T follicular helper cell (primary cell): ENCODE measurements around the gene SYT1.

Source experiments
- DNase-seq: peaks from one replicate; pipeline ENCODE4 v3.0.0-alpha.2; 2020; ENCODE audit warnings: low read depth

Gene SYT1

DNA sequence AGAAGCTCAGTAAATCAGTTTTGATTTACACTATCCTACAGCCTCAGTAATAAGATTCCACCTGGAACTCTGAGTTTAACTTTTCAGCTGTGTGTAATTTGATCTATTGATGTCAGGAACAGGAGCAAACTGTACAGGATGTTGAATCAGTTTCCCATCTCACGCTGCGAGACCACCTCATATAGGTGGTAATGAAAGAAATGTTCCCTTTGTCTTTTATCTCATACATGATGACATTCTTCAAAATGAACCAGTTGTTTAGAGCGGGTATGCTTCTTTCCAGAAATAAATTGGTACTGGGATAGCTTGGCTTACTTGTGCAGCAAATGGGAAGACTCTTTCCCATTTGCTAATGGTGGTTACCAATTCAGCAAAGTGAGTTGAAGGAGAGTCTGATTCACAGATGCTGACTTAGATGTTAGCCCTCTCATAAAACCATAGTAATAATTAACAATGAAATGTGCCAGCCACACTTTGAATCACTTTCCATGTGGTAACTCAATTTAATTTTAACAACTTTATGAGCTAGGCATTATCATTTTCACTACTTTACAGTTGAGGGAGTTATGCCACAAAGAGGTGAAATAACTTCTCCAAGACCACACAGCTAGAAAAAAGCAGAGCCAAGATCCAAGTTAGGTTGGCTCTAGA is 574.7 kb downstream of the SYT1 start:
- DNase-seq, result no peak

DNA sequence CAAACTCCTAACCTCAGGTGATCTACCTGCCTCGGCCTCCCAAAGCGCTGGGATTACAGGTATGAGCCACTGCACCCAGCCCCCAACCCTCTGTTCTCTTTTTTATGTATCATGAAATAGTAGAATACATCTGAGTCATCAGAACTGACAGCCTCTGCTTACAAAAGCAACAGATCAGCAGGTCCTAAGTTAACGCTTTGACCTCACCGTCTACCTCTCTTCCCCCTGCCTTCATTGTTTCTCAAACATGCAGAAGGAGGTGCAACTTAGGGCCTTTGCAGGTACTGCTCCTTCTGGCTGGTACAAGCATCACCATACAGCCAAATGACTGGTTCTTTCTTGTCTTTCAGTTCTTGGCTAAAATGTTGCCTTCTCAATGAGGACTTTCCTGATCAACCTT is 577.0 kb downstream of the SYT1 start:
- no peak for DNase-seq

DNA sequence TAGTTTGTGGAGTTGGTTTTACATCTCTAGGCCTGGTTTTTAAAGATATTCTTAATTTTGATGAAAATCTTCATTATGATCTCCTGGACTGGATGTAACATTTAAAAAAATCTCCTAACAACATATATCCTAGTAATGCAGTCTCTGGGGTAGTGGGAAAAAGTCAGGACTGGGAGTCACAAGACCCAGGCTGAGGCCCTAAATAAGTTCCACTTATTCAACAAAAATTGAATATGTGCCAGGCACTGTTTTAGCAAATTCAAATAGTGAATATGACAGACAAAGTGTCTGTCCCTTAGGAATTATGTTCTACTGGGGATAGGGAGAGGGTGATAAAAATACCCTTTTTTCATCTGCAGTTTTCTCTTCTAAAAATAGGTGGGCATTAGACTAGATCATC is 577.8 kb downstream of the SYT1 start:
- no peak for DNase-seq

DNA sequence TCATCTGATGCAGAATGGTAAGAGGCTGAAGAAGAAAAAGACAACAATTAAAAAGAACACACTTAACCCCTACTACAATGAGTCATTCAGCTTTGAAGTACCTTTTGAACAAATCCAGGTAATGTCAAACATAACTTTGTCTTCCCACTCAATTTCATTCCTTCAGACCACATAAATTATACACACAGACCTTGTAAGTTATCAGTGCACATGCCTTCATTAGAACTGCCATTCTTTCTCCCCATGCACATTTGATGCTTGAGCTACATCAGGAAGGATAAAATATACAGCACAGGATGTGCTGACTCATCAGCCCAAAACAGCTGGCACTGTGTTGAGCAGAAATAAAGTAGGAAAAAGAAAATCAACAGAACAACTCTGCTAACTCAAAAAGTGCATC is 579.5 kb downstream of the SYT1 start:
- DNase-seq, result no peak

DNA sequence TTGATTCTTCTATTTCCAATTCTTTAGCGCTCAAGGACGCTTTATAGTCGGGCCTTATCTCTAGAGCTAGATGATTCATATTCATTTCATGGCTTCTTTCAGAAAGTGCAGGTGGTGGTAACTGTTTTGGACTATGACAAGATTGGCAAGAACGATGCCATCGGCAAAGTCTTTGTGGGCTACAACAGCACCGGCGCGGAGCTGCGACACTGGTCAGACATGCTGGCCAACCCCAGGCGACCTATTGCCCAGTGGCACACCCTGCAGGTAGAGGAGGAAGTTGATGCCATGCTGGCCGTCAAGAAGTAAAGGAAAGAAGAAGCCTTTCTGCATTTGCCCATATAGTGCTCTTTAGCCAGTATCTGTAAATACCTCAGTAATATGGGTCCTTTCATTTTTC is 584.2 kb downstream of the SYT1 start:
- DNase-seq, result no peak

DNA sequence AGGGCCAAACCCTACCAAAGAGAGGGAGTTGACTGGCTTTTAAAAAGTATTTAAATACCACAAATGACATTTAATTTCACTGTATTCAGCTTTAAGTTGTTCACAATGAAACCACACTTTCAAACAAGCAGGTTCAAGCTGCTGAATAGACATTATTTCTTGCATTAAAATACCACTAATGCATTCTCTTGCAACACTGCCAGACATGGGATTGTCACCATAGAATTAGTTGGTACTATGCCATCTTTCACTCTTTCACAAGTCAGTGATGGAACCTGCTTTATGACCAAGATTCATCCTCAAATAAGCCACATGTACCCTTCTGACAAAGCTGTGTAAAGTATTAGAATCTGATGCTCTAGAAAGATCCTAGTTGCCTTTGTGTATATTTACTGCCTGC is 586.8 kb downstream of the SYT1 start:
- no peak for DNase-seq

DNA sequence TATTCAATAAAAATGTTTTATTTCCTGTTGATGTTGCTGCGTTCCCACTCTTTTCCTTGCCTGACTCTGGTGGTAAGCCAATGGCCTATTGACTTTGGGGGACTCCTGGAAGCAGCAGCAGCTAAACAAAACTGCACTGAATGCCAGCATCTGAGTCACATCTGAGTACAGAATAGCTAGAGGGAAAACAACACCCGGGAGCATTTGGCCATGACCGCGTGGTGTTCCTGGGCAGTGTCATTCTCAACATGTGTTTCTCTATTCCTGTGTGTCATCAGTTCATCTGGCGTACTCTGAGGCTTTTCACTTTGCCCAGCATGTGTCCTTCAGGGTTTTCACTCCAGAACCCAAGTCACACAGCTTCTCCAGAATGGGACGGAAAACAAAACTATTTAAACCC is 587.4 kb downstream of the SYT1 start:
- no peak for DNase-seq

DNA sequence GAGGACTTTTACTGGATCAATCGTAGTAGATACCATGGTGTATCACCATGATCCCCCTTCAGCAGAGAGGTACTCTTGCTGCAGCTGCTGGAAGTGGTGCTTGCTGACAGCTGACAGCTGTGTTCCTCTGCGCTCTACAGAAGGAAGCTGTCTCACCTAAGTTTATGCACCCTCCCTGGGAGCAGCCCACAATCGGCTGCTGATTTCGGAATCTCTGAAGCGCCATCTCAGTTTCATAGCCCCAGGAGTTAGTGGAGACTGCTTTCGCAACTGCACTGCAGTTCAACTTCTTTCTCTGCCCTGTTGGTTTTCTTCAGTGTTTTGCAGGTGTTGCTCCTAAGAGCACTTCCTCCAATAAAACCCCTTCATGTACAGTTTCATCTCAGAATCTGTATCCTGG is 588.3 kb downstream of the SYT1 start:
- DNase-seq, result no peak

DNA sequence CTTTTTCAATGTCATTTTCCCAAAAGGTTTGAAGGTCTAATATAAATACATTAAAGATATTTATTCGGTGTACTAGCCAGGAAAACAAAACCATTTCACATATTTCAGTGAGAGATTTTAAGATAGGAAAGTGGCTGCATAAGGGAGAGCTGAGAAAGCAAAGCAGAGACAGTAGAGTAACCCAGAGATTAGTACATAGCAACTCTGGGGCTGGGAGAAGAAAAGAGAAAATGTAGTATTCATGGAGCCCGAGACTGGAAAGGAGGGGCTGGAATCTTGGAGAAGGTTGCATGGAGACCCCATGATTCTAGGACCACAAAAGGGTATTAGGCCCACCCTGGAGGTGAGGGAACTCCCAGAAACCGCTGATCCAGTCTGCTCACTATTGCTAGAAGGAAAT is 589.2 kb downstream of the SYT1 start:
- DNase-seq, result no peak

DNA sequence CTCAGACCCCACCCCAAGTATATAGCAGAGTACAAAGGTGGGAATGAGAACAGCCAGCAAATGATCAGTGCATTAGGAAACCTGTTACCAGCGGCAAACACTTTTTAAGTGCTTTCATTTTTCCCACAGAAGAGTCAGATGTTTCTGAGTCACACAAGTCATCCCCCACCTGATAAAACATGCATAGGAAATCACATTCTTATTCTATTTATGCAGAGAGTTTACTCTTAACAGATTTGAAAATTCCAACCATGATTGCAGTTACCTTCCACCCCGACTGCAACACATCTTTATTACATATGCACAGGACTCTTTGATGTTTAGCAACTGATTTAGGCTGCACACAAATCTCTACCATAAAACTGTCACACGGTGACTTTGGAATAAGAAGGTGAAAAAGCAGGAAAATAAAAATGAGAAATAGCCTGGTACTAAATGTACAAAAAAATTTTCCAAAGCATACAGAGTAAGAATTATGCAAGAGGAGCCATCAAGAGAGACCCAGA is 589.8 kb downstream of the SYT1 start:
- DNase-seq, result no peak

DNA sequence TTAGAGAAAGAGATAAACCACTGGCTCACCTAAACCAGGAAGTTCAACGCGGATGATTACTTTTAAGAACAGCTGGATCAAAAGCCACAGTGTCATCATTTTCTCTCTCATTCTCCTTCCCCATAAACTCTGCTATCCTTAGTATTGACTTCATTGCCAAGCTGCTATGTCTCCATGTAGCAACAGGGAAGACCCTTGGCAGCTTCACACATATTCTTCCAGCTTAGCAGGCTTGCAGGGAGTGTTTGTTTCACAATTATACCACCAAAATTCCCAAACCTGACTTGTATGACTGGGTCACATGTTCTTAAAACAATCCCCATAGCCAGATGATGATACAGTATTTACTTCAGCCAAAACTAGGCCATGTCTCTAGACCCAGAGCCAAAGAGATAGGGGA is 590.7 kb downstream of the SYT1 start:
- DNase-seq, result no peak

DNA sequence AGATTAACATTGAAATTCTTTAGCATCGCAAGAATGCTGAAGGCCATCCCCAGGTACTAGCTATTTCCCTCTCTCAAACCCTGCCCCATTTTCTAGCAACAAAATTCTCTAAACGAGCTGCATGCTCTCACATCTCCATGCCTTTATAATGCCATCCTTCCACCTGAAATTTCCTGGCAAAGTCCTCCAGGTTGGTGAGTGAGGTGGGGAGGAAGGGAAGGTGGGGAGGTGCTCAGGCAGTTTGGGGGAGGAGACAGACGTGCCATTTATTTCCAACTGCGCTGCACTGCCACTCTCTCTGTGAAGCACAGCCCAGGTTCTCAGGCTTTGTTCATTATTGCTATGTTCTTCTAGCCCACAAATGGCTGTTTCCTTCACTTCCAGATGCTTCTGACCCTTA is 617.7 kb downstream of the SYT1 start:
- DNase-seq, result no peak

DNA sequence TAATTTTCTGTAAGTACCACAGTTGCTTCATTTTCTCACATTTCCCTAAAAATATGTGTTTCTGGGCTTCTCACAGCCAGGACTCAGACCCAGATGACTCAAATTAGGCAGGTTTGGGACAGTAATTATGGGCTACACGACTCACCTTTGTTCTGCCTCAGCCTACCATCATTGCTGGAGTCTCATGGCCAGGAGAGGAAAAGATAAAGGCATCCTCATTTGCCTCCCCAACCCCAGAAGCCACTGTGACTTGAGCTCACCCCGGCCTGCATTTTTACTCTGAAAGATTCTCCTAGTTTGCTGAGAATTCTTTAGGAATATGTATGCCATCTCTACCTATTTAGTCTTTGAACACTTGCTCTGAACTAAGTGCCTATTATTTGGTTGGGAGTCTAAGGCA is 618.3 kb downstream of the SYT1 start:
- DNase-seq, result no peak

DNA sequence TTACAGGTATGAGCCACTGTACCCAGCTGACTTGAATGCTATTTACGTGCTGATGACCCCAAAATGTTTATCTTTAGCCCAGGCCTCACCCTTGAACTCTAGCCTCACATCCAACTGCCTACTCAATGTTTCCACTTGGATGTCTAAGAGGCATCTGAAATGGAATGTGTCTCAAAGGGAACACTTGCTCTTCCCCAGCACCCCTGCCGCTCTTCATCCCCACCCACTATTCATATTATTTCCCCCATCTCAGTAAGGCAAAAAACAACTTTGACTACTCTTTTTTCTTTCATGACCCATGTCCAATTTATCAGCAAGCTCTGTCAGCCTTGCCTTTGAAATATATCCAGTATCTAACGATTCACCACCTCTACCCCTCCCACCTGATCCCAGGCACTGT is 621.6 kb downstream of the SYT1 start:
- no peak for DNase-seq

DNA sequence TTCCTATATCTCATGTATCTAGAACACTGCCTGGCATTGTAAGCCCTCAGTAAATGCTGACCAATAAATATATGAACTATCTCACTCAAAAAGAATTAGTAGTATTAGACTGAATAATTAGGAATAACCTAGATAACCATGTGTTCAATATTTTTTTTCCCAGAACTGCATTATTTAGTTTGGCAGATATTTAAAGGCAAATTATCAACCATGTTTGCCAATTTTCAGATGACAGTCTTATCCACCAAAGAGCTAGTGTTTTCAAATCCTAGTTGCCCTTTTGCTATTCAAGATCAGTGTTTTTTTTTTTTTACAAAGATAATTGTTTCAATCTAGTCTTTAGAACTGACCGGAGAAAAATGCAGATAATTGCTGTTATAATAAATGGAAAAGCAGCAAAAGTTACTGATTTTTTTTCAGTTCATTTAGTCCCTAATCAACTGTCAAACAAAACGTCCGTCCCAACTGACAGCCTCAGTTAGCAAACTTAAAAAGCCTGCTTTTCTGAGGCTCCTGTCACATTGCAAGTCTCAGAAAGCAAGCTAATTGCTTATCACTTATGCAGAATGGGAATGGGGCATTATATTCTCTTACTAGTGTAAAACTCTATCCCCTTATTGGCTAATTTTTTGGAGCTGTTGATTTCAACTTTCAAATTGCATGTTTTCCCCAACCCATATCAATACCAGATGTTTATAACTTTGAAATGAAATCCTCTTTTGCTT is 623.0 kb downstream of the SYT1 start:
- no peak for DNase-seq
